GM12872 (cell line): ENCODE data around the gene MERTK.

Experiments used
- CTCF ChIP-seq: IDR thresholded peaks from 3 replicates; pipeline ENCODE4 v1.5.1; 2011; ENCODE audit warnings: low read depth, mild to moderate bottlenecking, low read length, moderate library complexity; ENCODE audit not compliant: insufficient read depth

MERTK gene

DNA sequence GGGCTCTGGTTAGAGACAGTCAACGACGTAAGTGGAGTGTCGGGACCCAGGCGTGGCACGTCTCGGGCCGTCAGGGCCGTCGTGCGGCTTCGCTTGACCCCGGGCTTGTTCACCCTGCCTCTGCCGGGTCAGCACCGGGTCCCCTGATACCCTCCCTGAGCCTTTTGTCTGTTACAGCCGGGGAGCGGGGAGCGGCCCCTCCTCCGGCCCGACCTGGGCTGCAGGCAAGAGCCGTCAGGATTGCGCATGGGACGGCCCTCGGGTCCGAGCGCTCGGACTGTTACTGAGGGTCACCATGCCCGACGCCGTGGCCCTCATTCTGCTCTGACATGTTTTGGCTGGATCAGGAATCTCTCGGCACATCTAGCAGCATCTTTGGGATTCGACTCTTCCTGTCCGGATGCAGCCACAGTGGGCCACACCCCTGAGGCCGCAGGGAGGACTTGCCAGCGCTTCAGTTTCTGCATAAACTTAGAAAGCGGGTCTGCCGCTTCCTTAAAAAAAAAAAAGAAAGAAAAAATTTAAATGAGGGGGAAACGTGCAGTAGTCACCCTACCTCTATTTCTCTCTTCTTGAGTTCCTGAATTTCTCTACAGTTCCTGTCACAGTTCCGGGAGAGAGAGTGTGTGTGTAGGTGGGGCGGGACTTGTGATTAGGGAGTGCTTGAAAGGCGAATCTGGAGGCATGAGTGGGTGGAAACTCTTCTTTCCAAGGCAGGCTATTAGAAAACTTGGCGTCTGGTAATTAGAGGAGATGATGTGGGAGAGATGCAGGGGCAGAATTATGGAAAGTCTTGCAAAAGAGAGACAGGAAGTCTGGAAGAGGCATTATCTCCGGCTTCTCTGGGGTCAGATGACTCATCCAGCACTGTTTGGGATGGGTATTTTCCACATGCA lies 157.6 kb downstream of the MERTK start:
- TF ChIP-seq CTCF: no peak

GRCh38 chr2:112056626-112056987 lies 158.2 kb downstream of the MERTK start:
- TF ChIP-seq CTCF: no peak

GRCh38 chr2:112059671-112060070 lies 161.3 kb downstream of the MERTK start:
- TF ChIP-seq CTCF: no peak

DNA sequence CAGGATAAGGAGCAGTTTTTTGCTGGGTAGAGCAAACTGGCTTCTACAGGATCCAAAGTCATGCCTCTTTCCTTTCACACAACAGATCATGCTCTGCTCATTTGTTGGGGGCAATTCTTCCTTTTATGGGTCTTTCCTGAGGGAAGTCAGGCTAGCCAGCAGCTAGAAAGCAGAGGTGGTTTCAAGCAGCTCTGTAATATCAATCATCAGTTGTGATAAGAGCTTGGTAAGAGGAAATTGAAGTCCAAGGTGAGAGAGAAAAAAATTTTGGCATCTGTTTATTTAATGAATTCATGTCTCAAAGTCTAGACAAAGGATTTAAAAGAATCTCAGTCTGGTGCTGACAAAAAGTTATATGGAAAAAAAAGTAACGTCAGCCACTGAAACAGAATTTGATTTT lies 162.9 kb downstream of the MERTK start:
- no peak for TF ChIP-seq CTCF

GRCh38 chr2:112061840-112062239 lies 163.4 kb downstream of the MERTK start:
- no peak for TF ChIP-seq CTCF

GRCh38 chr2:112062894-112063293 lies 164.5 kb downstream of the MERTK start:
- TF ChIP-seq CTCF: no peak

DNA sequence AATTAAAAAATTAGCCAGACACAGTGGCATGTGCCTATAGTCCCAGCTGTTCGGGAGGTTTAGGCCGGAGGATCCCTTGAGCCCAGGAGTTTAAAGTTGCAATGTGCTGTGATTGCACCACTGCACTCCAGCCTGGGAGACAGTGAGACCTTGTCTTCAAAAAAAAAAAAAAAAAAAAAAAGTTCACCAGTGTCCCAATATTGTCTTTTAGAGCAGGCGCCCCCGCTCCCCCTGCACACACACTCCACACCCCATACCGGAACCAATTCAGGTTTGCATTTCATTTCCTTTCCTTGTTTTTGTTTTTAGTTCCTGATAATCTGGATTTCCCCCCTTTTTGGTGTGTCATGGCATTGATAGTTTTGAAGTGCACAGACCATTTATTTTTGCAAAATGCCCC lies 167.1 kb downstream of the MERTK start:
- no peak for TF ChIP-seq CTCF

DNA sequence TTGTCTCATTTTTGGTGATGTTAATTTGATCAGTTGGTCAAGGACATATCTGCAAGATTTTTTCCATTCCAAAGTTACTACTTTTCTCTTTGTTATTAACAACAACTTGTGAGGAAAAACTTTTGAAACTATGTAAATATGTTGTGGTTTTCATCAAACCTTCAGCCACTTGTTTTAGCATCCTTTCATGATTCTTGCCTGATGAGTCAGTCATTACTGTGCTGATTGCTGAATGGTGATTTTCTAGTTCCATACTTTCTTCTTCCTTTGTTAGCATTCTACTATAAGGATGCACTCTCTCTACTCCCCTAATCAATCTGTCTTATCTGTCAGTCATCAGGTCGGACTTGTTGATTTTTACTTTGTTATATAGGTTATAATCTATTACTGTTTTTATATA lies 167.6 kb downstream of the MERTK start:
- TF ChIP-seq CTCF: no peak
